Activated CD4-positive, alpha-beta T cell treated with anti-CD3 and anti-CD28 coated beads, Interleukin-2, amount 50 U/mL, for 4 hours (primary cell): Measurements from ENCODE around the gene SLIT1.

Experiments used
- DNase-seq, 2 experiments: peaks; one replicate each; pipeline ENCODE4 v3.0.0-alpha.2; 2020

SLIT1 gene

GRCh38 chr10:97018251-97019212 is 167.2 kb downstream of the SLIT1 start:
- DNase-seq = no peak

GRCh38 chr10:97017474-97017903 is 168.3 kb downstream of the SLIT1 start:
- no peak for DNase-seq

- DNase-seq = no peak
These were observed 168.9 kb downstream of the SLIT1 start for GRCh38 chr10:97016728-97017473.

GRCh38 chr10:97015240-97015639 is 170.5 kb downstream of the SLIT1 start:
- DNase-seq = no peak

- no peak for DNase-seq
These were observed 171.8 kb downstream of the SLIT1 start for GRCh38 chr10:97013983-97014382.

- no peak for DNase-seq
These were observed 172.2 kb downstream of the SLIT1 start for GRCh38 chr10:97013568-97013967.

- no peak for DNase-seq
These were observed 173.3 kb downstream of the SLIT1 start for GRCh38 chr10:97012470-97012869.

GRCh38 chr10:97011397-97011796 is 174.4 kb downstream of the SLIT1 start:
- no peak for DNase-seq

GRCh38 chr10:97010695-97011206 is 175.0 kb downstream of the SLIT1 start:
- no peak for DNase-seq

GRCh38 chr10:97007417-97007816 is 178.3 kb downstream of the SLIT1 start:
- DNase-seq = no peak

GRCh38 chr10:97006364-97006763 is 179.4 kb downstream of the SLIT1 start:
- no peak for DNase-seq

GRCh38 chr10:97005349-97005748 is 180.4 kb downstream of the SLIT1 start:
- DNase-seq = no peak

GRCh38 chr10:97004591-97004990 is 181.2 kb downstream of the SLIT1 start:
- no peak for DNase-seq

- no peak for DNase-seq
These were observed 182.0 kb downstream of the SLIT1 start for GRCh38 chr10:97003804-97004201.

- DNase-seq = no peak
These were observed 182.5 kb downstream of the SLIT1 start for GRCh38 chr10:97003151-97003803.

GRCh38 chr10:97002670-97003069 is 183.1 kb downstream of the SLIT1 start:
- DNase-seq = no peak

GRCh38 chr10:97001183-97001991 is 184.4 kb downstream of the SLIT1 start:
- DNase-seq = no peak

- no peak for DNase-seq
These were observed 185.1 kb downstream of the SLIT1 start for GRCh38 chr10:97000487-97001182.

GRCh38 chr10:96999987-97000386 is 185.8 kb downstream of the SLIT1 start:
- no peak for DNase-seq

GRCh38 chr10:96999337-96999736 is 186.4 kb downstream of the SLIT1 start:
- DNase-seq = no peak

- no peak for DNase-seq
These were observed 187.3 kb downstream of the SLIT1 start for GRCh38 chr10:96998329-96998888.
